IPS-20b (cell line): ENCODE results near the gene DCAKD.

Experiments used
- H3K27ac ChIP-seq: one replicate; pipeline ENCODE4 v1.5.1; 2013; ENCODE audit warnings: low read length
- H3K27me3 ChIP-seq: 2 replicates; pipeline ENCODE4 v1.6.1; 2013; ENCODE audit warnings: mild to moderate bottlenecking, low read length, inconsistent platforms; ENCODE audit not compliant: insufficient read depth
- H3K36me3 ChIP-seq: 2 replicates; pipeline ENCODE4 v1.6.1; 2013; ENCODE audit warnings: low read depth, mild to moderate bottlenecking, inconsistent platforms, low read length, moderate library complexity; ENCODE audit not compliant: insufficient read depth
- H3K4me1 ChIP-seq: 2 replicates; pipeline ENCODE4 v1.6.1; 2013; ENCODE audit warnings: mild to moderate bottlenecking, control low read depth, inconsistent platforms, low read length, moderate library complexity; ENCODE audit not compliant: insufficient read depth
- H3K4me3 ChIP-seq: 2 replicates; pipeline ENCODE4 v1.5.1; 2013; ENCODE audit warnings: mild to moderate bottlenecking, low read length, inconsistent platforms
- H3K9ac ChIP-seq: 2 replicates; pipeline ENCODE4 v1.6.1; 2013; ENCODE audit warnings: low read depth, mild to moderate bottlenecking, inconsistent platforms, low read length, moderate library complexity
- H3K9me3 ChIP-seq: 2 replicates; pipeline ENCODE4 v1.6.1; 2013; ENCODE audit warnings: mild to moderate bottlenecking, low read depth, low read length, inconsistent platforms; ENCODE audit not compliant: insufficient read depth

DCAKD gene

DNA sequence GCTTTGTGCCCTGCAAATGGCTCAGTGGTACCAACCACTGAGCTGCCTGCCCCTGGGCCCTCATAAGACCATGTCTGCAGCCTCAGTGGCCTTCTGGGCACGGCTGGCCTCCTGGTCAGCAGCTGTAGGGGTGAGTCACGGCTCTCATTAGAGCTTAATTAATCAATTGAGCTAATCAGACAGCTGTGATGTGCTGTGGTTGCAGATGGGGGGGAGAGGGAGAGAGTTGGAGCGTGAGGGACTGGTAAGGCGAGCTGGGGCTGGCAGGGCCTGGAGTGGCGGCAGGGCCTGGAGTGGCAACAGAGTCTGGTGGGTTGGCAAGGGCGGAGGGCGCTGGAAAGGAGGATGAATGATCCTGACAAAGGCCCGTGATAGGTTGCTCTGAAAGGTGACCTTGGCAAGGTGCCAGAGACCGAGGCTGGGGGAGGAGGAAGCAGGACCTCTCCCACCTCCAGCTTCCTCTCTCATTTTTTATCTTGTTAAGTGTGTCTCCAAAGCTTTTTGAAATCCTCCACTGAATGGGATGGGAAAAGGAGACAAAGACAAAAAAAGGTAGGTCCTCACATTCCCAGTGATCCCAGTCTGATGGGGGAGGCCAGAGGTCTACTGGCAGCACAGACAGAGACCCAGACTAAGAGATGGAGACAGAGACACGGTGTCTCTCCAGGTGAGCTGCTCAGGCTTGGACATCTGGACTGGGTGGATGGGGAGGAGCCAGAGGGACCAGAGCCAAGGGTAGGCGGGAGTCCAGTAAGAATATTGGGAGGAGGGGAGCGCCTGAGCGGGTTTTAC, 41.6 kb downstream of the DCAKD start:
- Histone ChIP-seq H3K9me3 (no peaks in the 10 kb centered on the region), H3K4me1 (0 out of 2 replicates have a peak, but pooled peaks cover 3% of the 10 kb centered on the region), H3K27ac (no peak overlapping the region), H3K27me3 (no peaks in the 10 kb centered on the region), H3K9ac (no peak overlapping the region), H3K36me3 (no peaks in the 10 kb centered on the region), H3K4me3 (no peak overlapping the region)

DNA sequence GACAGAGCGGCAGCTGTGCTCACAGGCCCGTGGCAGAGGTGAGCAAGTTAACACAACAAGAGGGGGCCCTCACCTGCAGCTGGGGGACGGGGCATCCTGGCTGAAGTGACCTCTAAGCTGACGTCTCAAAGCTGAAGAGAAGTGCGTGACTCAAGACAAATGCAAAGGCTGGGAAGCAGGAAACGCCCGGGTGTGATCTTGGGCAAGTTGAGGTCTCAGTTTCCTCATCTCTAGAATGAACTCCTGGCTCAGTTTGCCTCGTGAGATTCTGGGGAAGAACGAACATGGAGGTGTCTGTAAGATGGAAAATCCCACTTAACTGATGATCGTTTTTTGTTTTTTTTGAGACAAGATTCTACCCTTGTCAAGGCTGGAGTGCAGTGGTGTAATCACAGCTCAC, 43.2 kb downstream of the DCAKD start:
- H3K27ac ChIP-seq = no peak overlapping the region
- H3K4me3 ChIP-seq = no peak overlapping the region
- no peaks in the 10 kb centered on the region for H3K9me3 ChIP-seq
- H3K36me3 ChIP-seq = no peaks in the 10 kb centered on the region
- H3K27me3 ChIP-seq = no peaks in the 10 kb centered on the region; the same call in 1 of the 2 replicates
- no peak overlapping the region for H3K9ac ChIP-seq
- H3K4me1 ChIP-seq = peaks cover 13% of the 10 kb centered on the region; the same call in 1 of the 2 replicates

DNA sequence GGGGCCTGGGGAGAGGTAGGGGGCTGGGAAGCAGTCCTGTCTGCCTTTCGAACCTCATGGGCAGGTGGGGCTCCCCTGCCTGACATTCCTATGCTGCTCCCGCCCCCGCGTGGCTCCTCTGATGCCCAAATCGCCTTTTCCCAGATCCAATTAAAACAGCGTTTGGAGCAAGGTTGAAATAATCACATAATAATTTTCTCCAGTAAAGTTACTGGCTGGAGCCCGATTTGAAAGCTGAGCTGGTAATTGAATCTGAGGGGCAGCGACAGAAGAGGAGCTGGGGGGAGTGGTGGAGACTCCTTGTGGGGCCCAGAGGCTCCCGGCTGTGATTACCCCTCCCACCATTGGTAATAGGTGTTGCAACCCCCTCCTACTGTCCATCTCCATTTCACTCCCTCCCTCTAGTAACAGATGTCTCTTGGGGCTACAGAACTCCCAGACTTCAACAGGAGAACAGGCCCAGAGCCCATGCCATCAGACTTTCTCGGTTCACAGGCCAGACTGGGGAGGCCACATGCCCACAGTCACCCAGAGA, 44.4 kb downstream of the DCAKD start:
- Histone ChIP-seq H3K27ac (no peak overlapping the region), H3K36me3 (no peaks in the 10 kb centered on the region), H3K9me3 (no peaks in the 10 kb centered on the region), H3K27me3 (no peaks in the 10 kb centered on the region; the same call in 1 of the 2 replicates), H3K4me3 (0 out of 2 replicates have a peak overlapping the region, but pooled peaks have one; percentile 6), H3K4me1 (peaks cover 13% of the 10 kb centered on the region; the same call in 1 of the 2 replicates), H3K9ac (no peak overlapping the region)

DNA sequence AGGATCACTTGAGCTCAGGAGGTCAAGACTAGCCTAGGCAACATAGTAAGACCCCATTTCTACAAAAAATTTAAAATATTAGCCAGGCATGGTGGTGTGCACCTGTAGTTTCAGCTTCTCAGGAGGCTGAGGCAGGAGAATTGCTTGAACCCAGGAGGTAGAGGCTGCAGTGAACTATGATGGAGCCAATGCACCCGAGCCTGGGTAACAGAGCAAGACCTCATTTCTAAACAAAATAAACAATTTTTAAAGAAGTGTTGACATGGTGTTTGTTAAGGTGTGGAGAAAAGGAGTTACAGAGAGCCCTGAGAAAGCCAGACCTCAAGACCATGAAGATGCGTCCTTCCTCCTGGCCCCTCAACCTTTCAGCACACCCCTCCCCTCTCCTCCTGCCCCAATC, 45.7 kb downstream of the DCAKD start:
- H3K4me3 ChIP-seq = no peak overlapping the region
- no peaks in the 10 kb centered on the region for H3K36me3 ChIP-seq
- no peak overlapping the region for H3K27ac ChIP-seq
- H3K4me1 ChIP-seq = peaks cover 13% of the 10 kb centered on the region; the same call in 1 of the 2 replicates
- H3K27me3 ChIP-seq = no peaks in the 10 kb centered on the region; the same call in 1 of the 2 replicates
- no peaks in the 10 kb centered on the region for H3K9me3 ChIP-seq
- no peak overlapping the region for H3K9ac ChIP-seq

DNA sequence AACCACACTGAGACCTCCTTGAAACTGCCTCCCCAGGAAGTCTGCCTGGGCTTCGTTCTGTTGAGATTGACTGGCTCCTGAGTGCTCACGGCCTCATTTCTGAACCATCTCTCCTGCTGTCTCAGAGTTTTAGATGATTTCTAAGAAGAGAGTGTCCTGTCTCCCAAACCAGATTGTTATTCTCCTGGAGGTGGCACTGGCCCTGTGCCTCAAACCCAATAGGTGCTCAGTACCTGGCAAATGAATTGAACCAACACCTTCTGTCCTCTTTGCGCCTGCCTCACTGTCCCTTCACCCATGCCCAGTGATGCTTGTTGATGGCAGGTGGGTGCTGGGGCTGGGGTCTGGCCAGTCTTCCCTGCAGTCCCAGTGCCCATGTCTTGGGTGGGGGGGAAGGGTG, 47.0 kb downstream of the DCAKD start:
- Histone ChIP-seq H3K4me3 (0 out of 2 replicates have a peak overlapping the region, but pooled peaks have one; percentile 12), H3K9ac (no peak overlapping the region), H3K27ac (no peak overlapping the region), H3K9me3 (peaks cover 3% of the 10 kb centered on the region; the same call in 1 of the 2 replicates), H3K27me3 (no peaks in the 10 kb centered on the region; the same call in 1 of the 2 replicates), H3K36me3 (no peaks in the 10 kb centered on the region), H3K4me1 (peaks cover 13% of the 10 kb centered on the region; the same call in 1 of the 2 replicates)

DNA sequence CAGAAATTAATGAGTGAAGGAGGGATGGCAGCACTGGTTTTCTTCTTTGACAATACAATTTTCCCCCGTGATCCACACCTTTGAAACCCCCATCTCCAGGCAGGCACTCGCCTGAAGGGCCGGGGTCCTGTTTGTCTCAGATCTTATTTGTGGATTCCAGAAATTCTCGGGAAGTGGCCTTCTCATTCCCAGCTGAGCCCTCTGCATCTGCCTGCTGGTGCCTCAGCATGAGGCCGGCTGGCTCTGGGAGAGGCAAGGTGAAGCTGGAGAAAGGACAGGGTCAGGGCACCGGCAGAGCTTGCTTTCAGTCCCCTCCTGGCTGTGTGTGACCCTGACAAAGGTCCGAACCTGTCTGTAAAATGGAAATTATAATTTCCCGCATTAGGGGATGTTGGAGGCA, 47.6 kb downstream of the DCAKD start:
- no peaks in the 10 kb centered on the region for H3K36me3 ChIP-seq
- H3K27ac ChIP-seq = no peak overlapping the region
- H3K9me3 ChIP-seq = peaks cover 6% of the 10 kb centered on the region; the same call in 1 of the 2 replicates
- no peaks in the 10 kb centered on the region; the same call in 1 of the 2 replicates for H3K27me3 ChIP-seq
- no peak overlapping the region for H3K9ac ChIP-seq
- peak overlapping the region; percentile 12; the same call in 1 of the 2 replicates for H3K4me3 ChIP-seq
- H3K4me1 ChIP-seq = peaks cover 13% of the 10 kb centered on the region; the same call in 1 of the 2 replicates

DNA sequence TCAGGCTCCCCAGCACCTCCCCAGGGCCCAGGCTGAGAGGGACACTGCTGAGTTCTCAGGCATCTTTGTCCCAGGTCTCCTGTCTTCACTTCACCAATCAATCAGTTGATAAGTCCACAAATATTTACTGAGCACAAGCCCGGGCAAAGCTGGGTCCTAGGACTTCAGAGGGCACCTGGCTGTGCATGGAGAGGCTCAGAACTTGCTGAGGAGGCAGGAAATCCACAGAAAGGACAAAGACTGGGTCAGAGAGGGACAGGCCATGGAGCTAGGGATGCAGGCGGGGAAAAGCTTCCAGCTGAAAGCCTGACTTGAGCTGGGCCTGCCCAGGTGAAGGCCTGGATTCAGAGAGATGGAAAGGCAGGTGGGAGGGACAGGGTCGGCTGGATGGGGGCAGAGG, 50.1 kb downstream of the DCAKD start:
- H3K27me3 ChIP-seq = peaks cover 3% of the 10 kb centered on the region; the same call in 1 of the 2 replicates
- H3K4me1 ChIP-seq = peaks cover 10% of the 10 kb centered on the region; the same call in 1 of the 2 replicates
- H3K4me3 ChIP-seq = no peak overlapping the region
- no peak overlapping the region for H3K27ac ChIP-seq
- no peak overlapping the region for H3K9ac ChIP-seq
- peaks cover 6% of the 10 kb centered on the region; the same call in 1 of the 2 replicates for H3K9me3 ChIP-seq
- no peaks in the 10 kb centered on the region for H3K36me3 ChIP-seq

DNA sequence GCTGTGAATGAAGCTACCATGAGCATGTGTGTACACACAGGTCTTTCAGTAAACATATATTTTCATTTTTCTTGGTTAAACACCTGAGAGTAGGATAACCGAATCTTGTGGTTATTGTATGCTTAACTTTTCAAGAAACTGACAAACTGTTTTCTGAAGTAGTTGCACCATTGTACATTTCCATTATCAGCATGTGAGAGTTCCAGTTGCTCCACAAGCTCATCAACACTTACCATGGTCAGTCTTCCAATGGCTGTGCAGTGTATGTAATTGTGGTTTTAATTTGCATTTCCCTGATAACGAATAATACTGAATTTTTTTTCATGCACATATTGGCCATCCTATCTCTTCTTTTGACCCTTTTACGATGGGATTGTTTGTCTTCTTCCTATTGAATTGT, 52.0 kb downstream of the DCAKD start:
- no peak overlapping the region for H3K27ac ChIP-seq
- H3K9me3 ChIP-seq = peaks cover 6% of the 10 kb centered on the region; the same call in 1 of the 2 replicates
- H3K4me3 ChIP-seq = no peak overlapping the region
- peaks cover 3% of the 10 kb centered on the region; the same call in 1 of the 2 replicates for H3K27me3 ChIP-seq
- peaks cover 10% of the 10 kb centered on the region; the same call in 1 of the 2 replicates for H3K4me1 ChIP-seq
- no peaks in the 10 kb centered on the region for H3K36me3 ChIP-seq
- H3K9ac ChIP-seq = no peak overlapping the region

DNA sequence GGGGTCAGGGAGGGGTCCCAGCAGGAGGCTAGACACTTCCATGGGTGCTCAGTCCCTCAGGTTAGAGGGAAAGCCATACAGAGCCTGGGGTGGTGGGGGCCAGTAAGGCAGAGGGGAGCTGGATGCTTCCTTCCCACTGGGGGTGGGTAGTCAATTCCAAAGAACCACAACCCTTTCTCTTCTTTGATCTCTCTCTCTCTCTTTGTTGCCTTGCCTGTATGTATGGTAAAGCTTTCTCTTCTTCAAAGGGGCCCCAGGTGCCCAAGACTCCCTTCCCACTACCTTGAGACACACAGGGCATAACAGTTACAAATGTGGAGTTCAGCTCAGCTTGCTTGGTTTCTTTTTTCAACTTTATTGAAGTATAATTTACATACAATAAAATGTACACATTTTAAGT, 52.8 kb downstream of the DCAKD start:
- Histone ChIP-seq H3K36me3 (no peaks in the 10 kb centered on the region), H3K4me1 (peaks cover 3% of the 10 kb centered on the region; the same call in 1 of the 2 replicates), H3K4me3 (no peak overlapping the region), H3K27me3 (0 out of 2 replicates have a peak, but pooled peaks cover 3% of the 10 kb centered on the region), H3K27ac (no peak overlapping the region), H3K9ac (no peak overlapping the region), H3K9me3 (peaks cover 6% of the 10 kb centered on the region; the same call in 1 of the 2 replicates)

DNA sequence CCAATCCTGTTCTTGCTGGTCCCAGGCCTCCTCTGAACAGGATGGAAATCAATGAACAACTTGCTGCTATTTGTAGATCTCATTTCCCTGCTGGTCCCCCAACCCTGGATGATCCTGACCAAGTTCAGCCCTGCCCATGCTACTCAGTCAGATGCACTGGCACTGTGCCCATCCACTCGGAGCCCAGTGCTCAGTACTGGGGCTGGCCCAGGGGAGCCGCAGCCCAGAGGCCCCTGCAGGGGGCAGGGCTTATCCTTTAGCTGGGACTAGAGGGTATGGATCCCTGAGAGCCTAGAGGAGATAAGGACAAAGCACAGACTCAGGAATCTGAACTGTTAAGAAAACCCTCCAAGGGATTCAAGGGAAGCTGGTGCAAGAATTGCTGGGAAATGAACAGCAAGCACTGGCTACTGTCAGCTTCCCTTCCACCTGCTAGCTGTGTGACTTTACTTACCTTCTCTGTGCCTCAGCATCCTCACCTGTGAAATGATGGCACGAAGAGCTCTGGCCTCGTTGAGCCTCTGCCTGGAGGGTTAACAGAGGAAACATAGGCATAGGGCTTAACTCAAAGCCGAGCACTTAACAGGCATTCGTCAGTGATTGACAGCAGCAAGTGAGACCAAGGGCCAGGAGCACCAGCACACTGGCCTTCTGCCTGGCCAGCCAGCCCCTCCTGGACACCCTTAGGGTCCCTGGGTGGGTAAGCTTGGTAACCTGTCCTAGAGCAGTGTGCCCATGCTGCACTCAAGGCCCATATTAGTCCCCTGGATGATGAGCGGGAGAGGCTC, 53.5 kb downstream of the DCAKD start:
- H3K4me1 ChIP-seq = no peaks in the 10 kb centered on the region
- no peaks in the 10 kb centered on the region for H3K36me3 ChIP-seq
- H3K27me3 ChIP-seq = 0 out of 2 replicates have a peak, but pooled peaks cover 3% of the 10 kb centered on the region
- no peak overlapping the region for H3K4me3 ChIP-seq
- no peak overlapping the region for H3K27ac ChIP-seq
- H3K9ac ChIP-seq = no peak overlapping the region
- peaks cover 6% of the 10 kb centered on the region; the same call in 1 of the 2 replicates for H3K9me3 ChIP-seq

DNA sequence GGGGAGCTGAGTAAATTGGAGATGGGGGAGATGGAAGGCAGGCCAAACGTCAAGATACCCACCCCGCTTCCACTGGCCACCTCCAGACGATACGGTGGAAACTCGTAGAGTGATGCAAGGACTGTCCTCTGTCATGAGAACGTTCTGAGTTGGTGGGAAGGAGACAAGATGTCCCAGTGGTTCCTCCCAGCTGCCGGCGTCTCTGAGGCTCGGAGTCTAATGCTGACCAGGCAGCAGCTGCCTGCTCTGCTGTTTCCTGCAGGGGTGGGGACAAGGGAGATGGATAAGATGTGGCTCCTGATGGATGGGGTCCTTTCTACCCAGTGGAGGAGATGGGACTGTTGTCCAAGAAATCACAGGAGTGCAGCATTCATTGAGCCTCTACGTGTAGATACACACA, 55.1 kb downstream of the DCAKD start:
- Histone ChIP-seq H3K36me3 (no peaks in the 10 kb centered on the region), H3K4me3 (no peak overlapping the region), H3K27me3 (0 out of 2 replicates have a peak, but pooled peaks cover 3% of the 10 kb centered on the region), H3K9me3 (peaks cover 6% of the 10 kb centered on the region; the same call in 1 of the 2 replicates), H3K9ac (no peak overlapping the region), H3K27ac (no peak overlapping the region), H3K4me1 (no peaks in the 10 kb centered on the region)
